ENCODE data around the gene FAM153A. TPM values are rescaled to one million over a fixed set of nuclear protein-coding genes. Genes with fewer than 3 reads are reported as not detected.
A peak's percentile ranks its signal among the peaks of the same experiment; 100 is the strongest.
"Not testable (repeated sequence)": the region's sequence is repeated elsewhere in the genome, so short reads cannot be mapped to it uniquely, and the experiment has no call there.

Gene FAM153A
- total and polyA plus RNA-seq, 2 of the 4 experiments (the other 2 are of a cell fraction): not detected

DNA sequence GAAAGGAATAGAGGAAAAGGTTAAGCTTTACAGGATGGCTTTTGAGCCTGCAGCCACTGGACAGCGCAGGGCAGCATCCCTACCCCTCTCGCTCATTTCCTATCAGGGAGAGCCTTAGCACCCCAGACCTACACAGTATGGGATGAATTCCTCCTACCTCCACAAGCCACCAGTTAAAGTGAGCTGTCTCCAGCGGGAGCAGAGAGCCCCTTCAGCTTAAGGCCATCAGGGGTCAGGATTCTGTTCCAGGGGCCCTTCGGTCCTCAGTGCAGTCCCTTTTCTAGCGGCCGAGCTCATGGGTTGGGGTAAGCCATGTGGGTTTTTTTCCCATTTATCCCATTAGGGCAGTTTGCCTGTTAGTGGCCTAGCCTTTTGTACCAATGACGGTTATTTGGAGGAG lies 89.7 kb downstream of the FAM153A start:
- H4K5ac ChIP-seq (ENCODE audit: low read depth, low read length); intact Hi-C loops (cut with micrococcal nuclease); H2BK5ac ChIP-seq (ENCODE audit: low read depth, low read length, poor library complexity, severe bottlenecking); H2BK20ac ChIP-seq (ENCODE audit: low read depth, low read length); H4K20me1 ChIP-seq (ENCODE audit: insufficient read depth, low read length); H2BK120ac ChIP-seq (ENCODE audit: low read depth, low read length); POLR2A ChIA-PET (ENCODE audit: unreplicated experiment); H3K23ac ChIP-seq (ENCODE audit: low read depth, low read length); H3K18ac ChIP-seq (ENCODE audit: low read depth, low read length); H2AK5ac ChIP-seq (ENCODE audit: low read depth, low read length); H2AFZ ChIP-seq (replicated peaks; ENCODE audit: low read length, poor library complexity); H3K56ac ChIP-seq (ENCODE audit: extremely low read depth, insufficient read depth, low read length); H4K8ac ChIP-seq (ENCODE audit: low read depth in 2 of 2, low read length in 2 of 2); H3K9me1 ChIP-seq (ENCODE audit: insufficient read depth, low read length); CTCF ChIA-PET; H3K4me3 ChIP-seq (ENCODE audit: insufficient read depth, low read depth, low read length); in situ Hi-C loops (cut with MboI; ENCODE audit: low sequenced_read_pairs); H2AK9ac ChIP-seq (replicated peaks; ENCODE audit: low read depth, low read length, poor library complexity); H3K4me2 ChIP-seq (ENCODE audit: low read depth, low read length); H3K4ac ChIP-seq (ENCODE audit: low read depth, low read length); H3K27ac ChIP-seq (ENCODE audit: insufficient read depth, low read length); H3K36me3 ChIP-seq (ENCODE audit: control insufficient read depth, insufficient read depth, low read length); dilution Hi-C loops (cut with HindIII; ENCODE audit: low sequenced_read_pairs, unreplicated experiment); H3K4me1 ChIP-seq (ENCODE audit: control insufficient read depth, insufficient read depth, low read length); BruUV-seq (replicated peaks); H3K9ac ChIP-seq (ENCODE audit: low read depth, low read length); DNase-seq; H3K79me1 ChIP-seq (ENCODE audit: low read depth in 1 of 2, low read length in 2 of 2); H3K9me3 ChIP-seq (ENCODE audit: control insufficient read depth, insufficient read depth, low read length); H2BK15ac ChIP-seq (ENCODE audit: low read depth, low read length); H3K27me3 ChIP-seq (ENCODE audit: control insufficient read depth, insufficient read depth, low read length); H4K91ac ChIP-seq (ENCODE audit: insufficient read depth, low read depth, low read length); H3K14ac ChIP-seq (replicated peaks; ENCODE audit: low read depth, low read length): not testable (repeated sequence)
- ATAC-seq (ENCODE audit: low read depth): peak; percentile 48
- WGBS, 2 experiments (ENCODE audit: extremely low coverage in 2 of 2, insufficient read length in 1 of 2): no CpG with 5 or more reads among the region's 7 CpGs

DNA sequence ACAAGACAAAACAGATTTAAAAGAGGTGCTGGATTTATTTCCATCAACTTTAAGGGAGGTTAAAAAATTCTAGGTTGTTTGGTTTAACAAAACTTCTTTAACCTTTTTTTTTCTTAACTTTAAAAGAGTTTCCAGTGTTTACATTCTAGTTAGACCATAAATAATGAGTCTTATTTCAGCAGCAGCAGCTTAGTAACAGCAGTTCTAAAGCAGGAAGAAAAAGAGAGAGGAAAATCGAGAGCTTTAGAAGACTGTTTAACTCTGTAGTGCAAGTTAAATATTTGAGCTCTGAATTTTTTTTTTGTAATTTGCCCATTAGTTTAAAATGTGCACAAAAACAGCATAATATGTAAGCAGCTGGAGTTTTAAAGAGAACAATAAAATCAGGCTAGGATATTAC lies 90.2 kb downstream of the FAM153A start:
- H2AK5ac ChIP-seq (ENCODE audit: low read depth, low read length); H3K9ac ChIP-seq (ENCODE audit: low read depth, low read length); H4K91ac ChIP-seq (ENCODE audit: insufficient read depth, low read depth, low read length); H2BK120ac ChIP-seq (ENCODE audit: low read depth, low read length); H2AFZ ChIP-seq (replicated peaks; ENCODE audit: low read length, poor library complexity); H2BK20ac ChIP-seq (ENCODE audit: low read depth, low read length); in situ Hi-C loops (cut with MboI; ENCODE audit: low sequenced_read_pairs); H3K4me3 ChIP-seq (ENCODE audit: insufficient read depth, low read depth, low read length); CTCF ChIA-PET; H3K4me1 ChIP-seq (ENCODE audit: control insufficient read depth, insufficient read depth, low read length); H3K4ac ChIP-seq (ENCODE audit: low read depth, low read length); H3K27me3 ChIP-seq (ENCODE audit: control insufficient read depth, insufficient read depth, low read length); intact Hi-C loops (cut with micrococcal nuclease); H2BK5ac ChIP-seq (ENCODE audit: low read depth, low read length, poor library complexity, severe bottlenecking); H3K18ac ChIP-seq (ENCODE audit: low read depth, low read length); H2AK9ac ChIP-seq (replicated peaks; ENCODE audit: low read depth, low read length, poor library complexity); H4K20me1 ChIP-seq (ENCODE audit: insufficient read depth, low read length); H4K8ac ChIP-seq (ENCODE audit: low read depth in 2 of 2, low read length in 2 of 2); H3K9me3 ChIP-seq (ENCODE audit: control insufficient read depth, insufficient read depth, low read length); POLR2A ChIA-PET (ENCODE audit: unreplicated experiment); DNase-seq; BruUV-seq (replicated peaks); H3K27ac ChIP-seq (ENCODE audit: insufficient read depth, low read length); dilution Hi-C loops (cut with HindIII; ENCODE audit: low sequenced_read_pairs, unreplicated experiment); H3K36me3 ChIP-seq (ENCODE audit: control insufficient read depth, insufficient read depth, low read length); H3K14ac ChIP-seq (replicated peaks; ENCODE audit: low read depth, low read length); H3K23ac ChIP-seq (ENCODE audit: low read depth, low read length); H2BK15ac ChIP-seq (ENCODE audit: low read depth, low read length); H4K5ac ChIP-seq (ENCODE audit: low read depth, low read length); H3K9me1 ChIP-seq (ENCODE audit: insufficient read depth, low read length); H3K56ac ChIP-seq (ENCODE audit: extremely low read depth, insufficient read depth, low read length); H3K4me2 ChIP-seq (ENCODE audit: low read depth, low read length); H3K79me1 ChIP-seq (ENCODE audit: low read depth in 1 of 2, low read length in 2 of 2): not testable (repeated sequence)
- peak; percentile 60 for ATAC-seq (ENCODE audit: low read depth)
- WGBS, 2 experiments (ENCODE audit: extremely low coverage in 2 of 2, insufficient read length in 1 of 2): no CpG with 5 or more reads among the region's 1 CpG

All from IMR-90 (cell line).